GM19238 (cell line): ENCODE measurements around the gene ZBTB47.

ENCODE experiments used
- DNase-seq: peaks from one replicate; pipeline ENCODE4 v3.0.0; 2011; ENCODE audit warnings: low spot score; ENCODE audit not compliant: insufficient read length

The ZBTB47 gene

DNA sequence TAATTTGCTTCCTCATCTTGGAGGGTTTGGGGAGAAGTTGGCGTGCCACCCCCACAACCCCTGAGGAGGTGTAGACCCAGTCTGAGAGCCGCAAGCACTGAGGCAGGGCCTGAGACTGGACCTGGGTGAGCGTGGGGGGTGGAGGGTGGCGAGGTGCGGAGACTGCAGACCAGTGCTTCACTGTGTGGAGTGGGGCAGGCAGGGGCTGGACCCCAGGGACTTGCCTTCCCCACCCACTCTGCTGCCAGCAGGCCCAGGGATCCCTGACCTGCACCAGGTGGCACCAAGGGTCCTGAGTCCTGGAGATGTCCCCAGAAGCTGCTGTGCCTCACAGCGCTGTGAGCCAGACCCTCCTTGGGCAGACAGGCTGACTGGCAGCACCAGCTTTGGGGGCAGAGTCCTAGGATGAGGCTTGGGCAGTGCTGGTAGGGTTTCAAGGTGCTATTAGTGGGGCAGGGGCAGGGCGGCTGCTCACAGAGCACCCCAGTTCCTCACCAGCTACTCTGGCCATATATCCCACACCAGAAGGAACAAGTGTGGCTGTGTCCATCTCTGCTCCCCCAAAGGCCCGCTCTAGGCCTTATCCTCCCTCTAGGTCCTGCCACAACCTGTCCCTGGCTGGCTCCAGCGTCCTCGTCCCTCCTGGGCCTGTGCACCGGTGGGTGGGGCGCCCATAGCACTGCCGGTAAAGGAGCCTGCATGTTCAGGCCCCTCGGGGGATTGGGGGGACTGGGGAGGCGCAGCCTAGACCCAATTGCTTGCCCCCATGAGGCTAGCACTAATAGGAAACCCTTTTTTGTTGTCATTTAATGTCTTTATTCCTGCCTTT is 11.8 kb downstream of the ZBTB47 start:
- no peak for DNase-seq

DNA sequence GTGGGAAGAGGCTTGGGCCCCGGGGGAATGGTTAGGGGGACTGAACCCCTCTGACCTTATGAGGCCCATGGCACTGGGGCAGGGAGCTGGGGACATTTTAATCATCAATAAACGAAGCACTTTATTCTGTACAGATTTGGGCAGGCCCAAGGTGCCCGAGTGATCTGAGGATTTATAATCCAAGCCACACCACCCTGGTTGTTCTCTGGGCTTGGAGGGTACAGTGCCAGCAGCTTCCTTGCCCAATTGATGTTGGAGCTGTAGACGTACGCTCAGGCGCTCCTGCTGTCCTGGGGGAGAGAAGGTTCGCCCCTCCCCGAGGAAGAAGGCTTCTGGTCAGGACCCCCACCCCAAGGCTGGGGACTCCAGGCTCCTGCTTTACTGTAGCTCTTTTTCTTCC is 12.5 kb downstream of the ZBTB47 start:
- no peak for DNase-seq

DNA sequence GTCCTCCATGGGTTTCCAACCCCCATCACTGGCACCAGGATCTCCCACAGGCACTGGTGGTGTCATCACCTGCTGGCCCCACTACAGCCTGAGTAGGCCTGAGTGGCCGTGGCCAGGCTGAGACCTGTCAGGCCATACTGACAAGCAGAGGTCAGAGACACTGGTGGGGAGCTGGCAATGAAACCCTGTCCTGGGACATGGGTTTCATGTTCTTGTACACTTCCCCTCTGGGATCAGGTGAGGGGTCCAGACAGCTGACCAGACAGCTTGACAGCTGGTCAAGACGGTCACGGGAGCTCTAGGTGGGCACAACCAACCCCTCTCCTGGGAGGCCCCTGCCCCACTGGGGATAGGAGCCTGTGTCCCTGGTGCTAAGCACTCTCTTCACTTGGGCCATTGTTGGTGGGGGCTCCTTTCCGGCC is 13.1 kb downstream of the ZBTB47 start:
- DNase-seq: no peak

DNA sequence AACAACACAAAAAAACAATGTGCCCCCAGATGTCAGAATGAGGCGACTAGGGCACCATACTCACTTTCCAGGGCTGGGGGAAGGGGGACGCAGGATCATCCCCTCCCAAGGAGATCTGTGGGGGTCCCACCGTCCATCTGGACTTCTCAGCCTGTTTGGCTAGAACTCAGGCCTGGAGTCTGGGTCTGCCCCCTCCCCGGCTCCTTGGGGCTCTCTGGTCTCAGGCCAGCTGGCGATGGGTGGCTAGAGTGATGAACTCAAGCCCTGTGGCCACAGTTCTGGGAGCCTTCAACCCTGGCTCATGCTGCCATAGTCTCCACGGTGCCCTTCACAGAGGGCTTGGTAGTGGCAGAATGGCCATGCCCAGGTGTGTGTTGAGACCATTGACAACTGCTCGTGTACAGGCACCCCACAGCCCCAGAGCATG is 13.6 kb downstream of the ZBTB47 start:
- no peak for DNase-seq

DNA sequence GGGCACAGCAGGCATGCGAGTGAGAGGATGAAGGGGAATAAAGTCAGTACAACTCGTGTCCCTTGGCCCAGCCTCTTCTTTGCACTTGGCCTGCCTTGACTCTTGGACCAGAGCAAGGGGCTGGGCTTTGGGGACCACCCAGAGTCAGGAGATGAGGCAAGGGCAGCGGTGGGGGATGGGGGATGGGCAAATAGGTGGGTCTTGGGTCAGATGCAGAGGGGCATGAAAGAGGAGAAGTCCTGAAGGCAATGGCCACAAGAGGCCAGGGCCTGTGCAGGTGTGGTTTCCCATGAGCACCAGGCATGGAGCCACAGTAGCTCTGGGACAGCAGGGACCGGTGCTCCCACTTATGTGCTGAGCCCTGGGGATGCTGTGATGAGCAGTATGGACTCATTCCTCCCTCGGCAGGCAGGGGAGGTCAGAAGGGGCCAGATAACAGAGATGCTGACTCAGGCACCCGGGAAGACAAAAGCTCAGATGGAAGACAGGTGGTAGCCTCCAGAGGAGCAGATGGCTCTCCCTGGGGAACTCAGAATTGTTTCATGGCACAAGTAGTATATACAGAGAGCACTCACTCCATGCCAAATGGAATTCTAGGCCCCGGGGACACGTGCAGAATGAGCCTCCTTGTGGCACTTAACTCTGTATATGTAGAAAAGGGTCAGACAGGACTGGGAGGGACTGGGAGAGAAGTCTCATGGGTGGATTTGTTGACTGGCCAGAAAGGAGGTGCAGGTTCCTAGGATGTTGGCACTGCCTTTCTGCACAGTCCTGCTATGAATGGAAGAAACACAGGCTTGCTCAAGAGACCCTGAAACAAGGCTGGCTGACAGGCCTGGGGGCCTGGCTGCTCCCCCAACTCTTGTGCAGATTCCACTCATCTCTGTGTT is 14.3 kb downstream of the ZBTB47 start:
- DNase-seq: no peak

DNA sequence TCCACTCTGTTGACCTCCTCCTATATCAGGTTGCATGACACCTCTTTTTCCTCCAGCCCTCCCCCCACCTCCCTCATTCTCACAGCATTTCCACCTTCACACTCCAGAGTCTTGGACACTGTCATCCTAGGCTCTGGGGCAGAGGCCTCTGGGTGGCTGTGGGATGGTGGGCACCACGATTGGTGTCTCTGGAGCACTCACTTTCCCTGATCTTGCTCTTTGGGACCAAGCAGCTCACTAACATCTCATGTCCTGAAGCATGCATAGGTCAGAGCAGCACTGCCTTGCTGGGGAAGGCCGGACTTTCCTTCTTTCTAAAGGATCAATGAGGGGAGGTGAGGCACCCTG is 14.9 kb downstream of the ZBTB47 start:
- no peak for DNase-seq

DNA sequence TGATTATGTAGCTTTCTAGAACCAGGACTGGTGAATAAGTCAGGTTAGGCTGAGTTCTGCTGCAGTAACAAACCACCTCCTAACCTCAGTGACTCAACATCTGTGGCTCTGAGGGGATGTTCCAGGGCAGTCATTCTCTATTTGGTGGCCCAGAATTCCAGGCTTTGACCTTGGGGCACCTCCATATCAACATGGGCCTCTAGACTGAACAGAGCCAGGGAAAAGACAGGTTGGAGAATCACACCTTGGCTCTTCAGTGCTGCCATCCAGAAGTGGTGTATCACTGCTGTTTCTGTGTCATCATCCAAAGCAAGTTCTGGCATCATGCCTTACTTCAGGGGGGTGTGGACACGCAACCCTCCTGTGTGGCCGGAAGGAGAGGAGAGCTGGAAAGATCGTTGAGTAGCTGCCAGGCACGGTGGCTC is 15.3 kb downstream of the ZBTB47 start:
- DNase-seq: no peak

DNA sequence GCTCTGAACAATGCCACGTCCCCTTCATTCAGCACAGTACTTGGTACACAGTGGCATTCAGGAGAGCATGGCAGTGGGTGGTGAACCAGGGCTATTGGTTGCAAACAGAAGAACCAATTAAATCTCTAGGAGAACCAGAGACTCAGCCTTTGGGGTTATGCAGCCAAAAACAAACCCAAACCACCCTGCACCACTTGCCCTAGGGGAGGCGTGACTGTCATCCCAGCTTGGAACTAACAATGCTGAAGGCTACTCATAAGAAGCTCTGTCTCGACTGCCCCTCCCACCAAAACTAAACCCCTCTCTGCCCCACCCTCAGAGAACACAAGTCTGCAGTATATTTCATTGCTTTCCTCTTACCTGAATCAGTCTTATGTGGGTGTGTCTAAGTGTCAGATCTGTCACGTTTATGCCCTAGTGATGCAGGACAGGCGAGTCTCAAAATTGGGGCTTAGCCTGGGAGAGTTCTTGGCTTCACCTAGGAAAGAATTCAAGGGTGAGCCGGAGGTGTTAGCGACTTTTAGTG is 16.6 kb downstream of the ZBTB47 start:
- no peak for DNase-seq

DNA sequence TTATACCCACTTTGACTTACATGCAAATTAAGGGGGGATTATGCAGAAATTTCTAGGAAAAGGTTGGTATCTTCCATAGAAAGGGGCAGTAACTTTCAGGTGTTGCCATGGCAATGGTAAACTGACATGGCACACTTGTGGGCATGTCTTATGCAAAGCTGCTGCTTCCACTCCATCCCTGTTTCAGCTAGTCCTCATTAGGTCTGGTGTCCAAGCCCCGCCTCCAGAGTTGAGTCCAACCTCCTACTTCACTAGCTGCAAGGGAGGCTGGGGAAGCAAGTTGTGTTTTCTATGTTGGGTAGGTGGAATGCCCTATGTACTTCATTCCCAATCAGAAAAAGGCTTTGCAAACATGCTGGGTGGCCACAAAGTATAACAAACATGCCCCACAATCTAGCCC is 17.2 kb downstream of the ZBTB47 start:
- DNase-seq: no peak

DNA sequence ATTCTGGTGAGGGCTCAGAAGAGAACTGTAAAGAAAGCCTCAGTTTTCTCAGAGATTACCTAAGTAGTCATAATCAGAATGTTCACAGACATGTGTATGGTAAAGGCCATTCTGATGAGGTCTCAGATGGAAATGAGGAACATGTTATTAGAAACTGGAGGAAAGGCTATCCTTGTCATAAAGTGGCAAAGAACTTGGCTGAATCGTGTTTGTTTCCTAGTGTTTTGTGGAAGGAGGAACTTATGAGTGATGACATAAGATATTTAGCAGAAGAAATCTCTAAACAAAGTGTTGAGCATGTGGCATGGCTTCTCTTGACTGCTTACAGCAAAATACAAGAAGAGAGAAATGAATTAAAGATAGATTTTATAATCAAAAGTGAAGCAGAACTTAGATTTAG is 19.0 kb downstream of the ZBTB47 start:
- DNase-seq: no peak

DNA sequence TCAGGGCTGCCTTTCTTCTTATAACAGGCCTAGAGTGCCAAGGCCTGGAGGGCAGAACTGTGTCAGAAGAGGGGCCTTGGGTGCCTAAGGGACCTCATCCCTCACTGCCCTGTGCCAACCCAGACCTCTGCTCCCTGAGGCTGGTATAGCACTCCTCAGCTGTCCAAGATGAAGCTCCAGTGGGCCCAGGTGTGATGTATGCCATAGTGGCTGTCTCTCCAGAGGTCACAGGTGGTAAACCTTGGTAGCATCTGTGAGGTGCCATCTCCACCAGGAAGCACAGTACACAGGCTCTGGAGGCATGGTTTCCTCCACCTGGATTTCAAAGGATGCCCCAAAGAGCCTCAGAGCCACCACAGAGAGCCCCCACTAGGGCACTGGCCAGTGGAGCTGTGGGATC is 19.6 kb downstream of the ZBTB47 start:
- DNase-seq: no peak

DNA sequence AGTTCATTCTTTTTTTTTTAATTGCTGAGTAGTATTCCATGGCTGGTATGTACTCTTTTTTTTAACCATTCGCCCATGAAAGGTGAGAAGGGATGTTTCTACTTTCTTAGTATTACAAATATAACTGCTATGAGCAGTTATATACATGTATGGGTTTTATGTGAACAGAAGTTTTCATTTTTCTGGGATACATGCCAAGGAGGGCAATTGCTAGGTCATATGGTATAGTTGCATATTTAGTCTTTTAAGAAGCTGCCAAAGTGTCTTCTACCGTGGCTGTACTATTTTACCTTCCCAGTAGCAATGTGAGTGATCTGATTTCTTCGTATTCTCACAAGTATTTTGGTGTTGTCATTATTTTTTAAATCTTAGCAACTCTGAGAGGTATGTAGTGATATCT is 20.6 kb downstream of the ZBTB47 start:
- DNase-seq: no peak

DNA sequence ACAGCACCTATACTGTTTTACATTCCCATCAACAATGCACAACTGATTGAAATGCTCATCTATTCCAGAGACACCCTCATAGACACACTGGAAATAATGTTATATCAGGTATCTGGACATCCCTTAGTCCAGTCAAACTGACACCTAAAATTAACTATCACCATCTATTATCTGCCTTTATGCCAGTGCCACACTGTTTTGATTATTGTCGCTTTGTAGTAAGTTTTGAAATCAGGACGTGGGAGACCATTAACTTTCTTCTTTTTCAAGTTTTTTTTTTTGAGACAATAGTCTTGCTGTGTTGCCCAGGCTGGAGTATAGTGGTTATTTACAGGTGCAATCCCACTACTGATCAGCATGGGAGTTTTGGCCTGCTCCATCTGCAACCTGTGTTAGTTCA is 22.4 kb downstream of the ZBTB47 start:
- DNase-seq: no peak

DNA sequence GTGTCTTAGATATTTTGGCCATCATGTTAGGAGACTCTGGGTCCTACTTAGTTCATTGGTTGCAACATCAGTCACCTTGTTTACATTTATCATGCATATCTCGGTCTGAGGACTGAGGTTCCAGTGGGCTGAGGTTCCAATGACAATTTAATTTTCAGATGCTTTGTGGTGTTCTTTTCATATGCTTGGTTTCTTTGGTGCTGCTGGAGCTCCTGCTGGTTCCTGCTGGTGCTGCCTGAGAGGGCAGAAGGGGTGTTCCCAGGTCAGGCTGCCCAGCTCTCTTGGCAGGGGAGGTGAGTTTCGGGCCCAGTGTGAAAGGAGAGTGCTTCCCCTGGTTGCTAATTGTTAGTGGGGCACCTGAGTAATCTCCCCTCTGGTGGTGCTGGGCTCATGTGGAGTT is 24.9 kb downstream of the ZBTB47 start:
- DNase-seq: no peak

DNA sequence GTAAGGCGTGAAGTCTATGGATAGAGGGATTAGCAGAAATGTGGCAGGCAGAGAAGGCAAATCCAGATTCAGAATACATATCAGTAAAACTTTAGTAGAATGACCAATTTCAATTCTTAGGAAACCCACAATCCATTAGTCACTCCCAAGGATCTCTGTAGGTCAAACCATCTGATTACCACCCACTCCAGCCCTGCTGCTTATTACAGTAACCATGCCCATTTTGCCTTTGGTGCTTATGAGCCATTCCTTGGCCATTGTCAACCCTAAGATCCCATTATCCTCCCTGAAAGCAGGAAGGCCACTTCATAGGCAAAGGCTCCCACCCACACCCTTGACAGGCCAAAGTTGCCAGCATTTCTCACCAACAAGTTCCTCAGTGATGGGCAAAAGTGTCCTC is 26.8 kb downstream of the ZBTB47 start:
- no peak for DNase-seq

DNA sequence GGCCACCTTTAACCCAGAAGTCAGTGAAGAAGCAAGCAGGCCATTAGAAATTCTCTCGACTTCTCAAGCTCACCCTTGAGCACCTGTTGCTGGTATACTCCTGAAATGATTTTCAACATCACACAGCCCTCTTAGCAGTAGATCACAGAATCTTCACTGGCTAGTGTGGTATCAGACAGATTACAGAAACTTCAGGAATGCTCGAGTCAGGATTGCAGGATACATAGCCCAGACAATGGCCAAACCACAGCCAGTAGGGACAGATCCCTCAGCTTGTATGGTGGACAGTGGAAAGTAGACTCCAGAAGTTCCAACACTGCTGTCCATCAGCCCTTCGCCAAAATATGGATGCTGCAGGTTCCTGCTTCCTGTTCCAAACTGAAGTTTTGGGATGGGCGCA is 27.3 kb downstream of the ZBTB47 start:
- DNase-seq: no peak

DNA sequence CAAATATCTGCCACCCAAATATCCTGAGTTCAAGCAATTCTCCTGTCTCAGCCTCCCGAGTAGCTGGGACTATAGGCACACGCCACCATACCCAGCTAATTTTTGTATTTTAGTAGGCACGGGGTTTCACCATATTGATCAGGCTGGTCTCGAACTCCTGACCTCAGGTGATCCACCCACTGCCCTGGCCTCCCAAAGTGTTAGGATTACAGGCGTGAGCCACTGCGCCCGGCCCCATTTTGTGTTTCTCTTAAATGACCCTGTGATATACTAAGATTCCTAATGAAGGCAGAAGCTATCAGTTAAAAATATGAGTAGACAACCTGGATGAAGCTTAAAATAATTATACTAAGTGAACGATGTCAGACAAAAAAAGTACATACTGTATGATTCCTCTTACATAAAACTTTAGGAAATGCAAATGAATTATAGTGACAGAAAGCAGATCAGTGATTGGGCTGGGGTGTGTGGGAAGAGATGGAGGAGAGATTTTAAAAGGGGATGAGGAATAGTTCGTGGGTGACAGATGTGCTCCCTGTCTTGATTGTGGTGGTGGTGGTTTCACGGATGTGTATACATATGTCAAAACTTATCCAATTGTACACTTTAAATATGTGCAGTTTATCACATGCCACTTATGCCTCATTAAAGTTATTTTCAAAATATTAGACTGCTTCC is 28.0 kb downstream of the ZBTB47 start:
- no peak for DNase-seq

DNA sequence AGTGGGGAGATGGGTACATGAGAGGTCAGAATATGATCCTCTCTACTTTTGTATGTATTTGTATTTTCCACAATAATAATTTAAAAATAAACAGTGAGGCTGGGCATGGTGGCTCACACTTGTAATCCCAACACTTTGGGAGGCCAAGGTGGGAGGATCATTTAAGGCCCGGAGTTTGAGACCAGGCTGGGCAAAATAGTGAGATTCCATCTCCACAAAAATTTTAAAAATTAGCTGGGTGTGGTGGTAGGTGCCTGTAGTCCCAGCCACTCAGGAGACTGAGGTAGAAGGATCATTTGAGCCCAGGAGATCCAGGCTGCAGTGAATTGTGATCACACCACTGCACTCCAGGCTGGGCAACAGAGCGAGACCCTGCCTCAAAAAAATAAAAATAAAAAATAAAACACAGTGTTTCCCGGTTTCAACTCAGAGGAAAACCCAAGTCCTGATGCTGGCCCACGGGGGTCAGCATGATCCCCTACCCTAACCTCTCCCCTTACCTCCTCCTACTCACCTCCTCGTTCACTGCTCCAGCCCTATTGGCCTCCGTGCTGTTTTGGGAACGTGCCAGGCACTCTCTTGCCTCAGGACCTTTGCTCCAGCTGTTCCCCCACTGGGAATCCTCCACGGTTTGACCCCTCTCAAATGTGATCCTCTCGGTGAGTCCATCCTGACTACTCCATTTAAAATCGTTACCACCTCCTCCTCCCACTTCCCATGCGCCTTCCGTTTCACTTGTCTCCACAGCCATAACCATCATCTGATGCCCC is 29.0 kb downstream of the ZBTB47 start:
- DNase-seq: no peak

DNA sequence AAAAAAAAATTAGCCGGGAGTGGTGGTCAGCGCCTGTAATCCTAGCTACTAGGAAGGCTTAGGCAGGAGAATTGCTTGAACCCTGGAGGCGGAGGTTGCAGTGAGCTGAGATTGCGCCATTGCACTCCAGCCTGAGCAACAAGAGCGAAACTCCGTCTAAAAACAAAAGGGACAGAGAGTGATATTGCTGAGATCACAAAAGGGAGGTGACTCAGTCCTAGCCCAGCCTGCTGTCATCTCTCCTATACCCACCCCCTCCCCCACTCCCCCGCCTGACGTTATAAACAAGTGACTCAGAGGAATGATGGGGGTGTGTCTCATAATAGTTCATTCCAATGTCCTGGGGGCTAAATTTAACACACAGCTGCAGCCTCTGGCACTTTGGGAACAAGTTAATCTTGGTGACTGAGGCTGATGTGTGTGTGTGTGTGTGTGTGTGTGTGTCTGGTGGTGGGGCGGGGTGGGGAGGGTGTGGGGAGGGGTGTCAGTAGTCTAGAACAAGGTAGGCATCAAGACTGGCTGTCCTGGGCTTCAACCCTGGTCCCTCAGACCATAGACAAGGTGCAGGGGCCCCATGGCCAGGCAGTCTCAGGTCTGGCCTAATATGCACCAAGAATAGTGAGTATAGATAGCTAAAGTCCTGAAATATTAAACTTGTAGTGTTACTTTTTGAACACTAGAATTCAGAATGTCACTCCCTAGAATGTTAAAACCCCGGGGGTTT is 30.5 kb downstream of the ZBTB47 start:
- DNase-seq: no peak

DNA sequence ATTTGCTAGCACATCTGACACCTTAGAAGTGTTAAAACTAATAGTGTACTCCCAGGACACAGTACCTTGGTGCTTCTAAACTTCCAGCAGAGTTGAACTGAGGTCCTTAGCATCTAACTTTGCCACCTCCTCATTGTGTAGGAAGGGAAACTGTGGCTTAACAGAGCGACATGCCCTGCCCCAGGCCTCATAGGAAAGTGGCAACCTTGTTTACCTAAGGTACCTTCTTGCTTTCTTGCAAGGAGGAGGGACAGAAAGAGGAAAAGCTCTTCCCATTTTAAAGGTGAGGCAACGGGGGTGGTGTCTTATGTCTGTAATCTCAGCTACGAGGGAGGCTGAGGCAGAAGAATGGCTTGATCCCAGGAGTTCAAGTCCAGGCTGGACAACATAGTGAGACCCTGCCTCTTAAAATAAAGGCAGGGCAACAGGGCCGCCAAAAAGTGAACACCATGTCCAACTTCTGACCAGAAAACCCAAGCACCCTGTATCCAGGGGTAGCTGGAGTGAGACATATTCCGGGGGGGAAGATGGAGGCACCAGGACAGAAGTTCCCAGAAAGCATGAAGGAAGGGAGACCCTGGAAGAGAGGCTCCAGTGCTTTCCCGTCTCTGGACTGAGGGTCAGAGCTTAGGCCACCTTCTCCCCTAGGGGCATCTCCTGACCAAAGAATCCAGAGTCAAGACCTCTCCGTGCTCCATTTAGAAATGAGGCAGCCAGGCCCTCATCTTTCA is 31.3 kb downstream of the ZBTB47 start:
- no peak for DNase-seq
